Umbilical cord (tissue), 2 donors: ENCODE results near the gene SPINK4. TPM values are rescaled to one million over a fixed set of nuclear protein-coding genes. Genes with fewer than 3 reads are reported as not detected.
A peak's percentile ranks its signal among the peaks of the same experiment; 100 is the strongest.

ENCODE experiments used
- DNase-seq: peaks from one replicate; pipeline ENCODE4 v3.0.0-alpha.2; 2015; ENCODE audit warnings: low spot score
- total RNA-seq: library from RNA; depleted of rRNA; stranded (reverse); fragments of >200 nt; gene quantifications from one replicate; pipeline ENCODE4 v1.2.3, GENCODE V29; 2014; ENCODE audit warnings: low replicate concordance; ENCODE audit not compliant: insufficient read depth

Gene SPINK4
- total RNA-seq, 1 donor from 2014 or later, result not detected

DNA sequence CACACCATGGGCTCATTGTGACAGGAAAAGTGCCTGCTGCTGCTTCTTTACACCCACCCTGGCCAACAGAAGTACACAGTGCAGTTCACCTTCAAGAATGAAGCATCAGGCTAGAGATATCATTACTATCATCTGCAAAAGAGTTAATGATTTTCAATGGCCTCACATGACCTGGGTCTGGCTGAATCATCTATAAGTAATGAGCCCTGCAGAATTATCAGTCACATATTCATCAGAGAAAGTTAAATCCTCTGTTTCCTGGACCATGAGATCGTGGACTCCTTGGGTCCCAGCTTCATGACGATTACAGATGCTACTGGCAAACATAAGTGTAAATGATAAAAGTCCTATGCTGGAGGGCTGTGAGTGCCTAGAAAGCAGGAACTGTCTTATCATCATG, 16.3 kb downstream of the SPINK4 start:
- DNase-seq, result no peak

GRCh38 chr9:33257276-33257675, 17.3 kb downstream of the SPINK4 start:
- no peak for DNase-seq

GRCh38 chr9:33260372-33260771, 20.4 kb downstream of the SPINK4 start:
- DNase-seq, result no peak

GRCh38 chr9:33263131-33264002, 23.4 kb downstream of the SPINK4 start:
- DNase-seq, result no peak

DNA sequence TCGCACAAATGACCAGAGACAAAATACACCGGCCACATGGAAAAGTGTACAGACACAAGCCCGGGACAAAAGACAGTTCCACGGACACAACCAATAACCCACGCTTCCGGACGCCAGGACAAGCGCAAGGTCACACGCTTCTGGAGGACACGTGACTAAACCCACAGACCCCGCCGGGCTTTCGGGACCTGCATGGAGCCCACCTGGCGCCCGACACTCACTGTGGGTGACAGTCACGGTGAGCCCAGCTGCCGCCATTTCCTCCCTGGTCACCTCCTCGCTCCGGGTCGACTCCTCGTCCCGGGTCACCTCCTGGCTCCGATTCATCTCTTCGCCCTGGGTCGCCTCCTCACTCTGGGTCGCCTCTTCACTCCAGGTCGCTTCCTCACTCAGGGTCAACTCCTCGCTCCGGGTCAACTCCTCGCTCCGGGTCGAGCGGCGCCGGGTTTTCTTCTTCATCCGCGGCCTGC, 24.1 kb downstream of the SPINK4 start:
- DNase-seq, result no peak

DNA sequence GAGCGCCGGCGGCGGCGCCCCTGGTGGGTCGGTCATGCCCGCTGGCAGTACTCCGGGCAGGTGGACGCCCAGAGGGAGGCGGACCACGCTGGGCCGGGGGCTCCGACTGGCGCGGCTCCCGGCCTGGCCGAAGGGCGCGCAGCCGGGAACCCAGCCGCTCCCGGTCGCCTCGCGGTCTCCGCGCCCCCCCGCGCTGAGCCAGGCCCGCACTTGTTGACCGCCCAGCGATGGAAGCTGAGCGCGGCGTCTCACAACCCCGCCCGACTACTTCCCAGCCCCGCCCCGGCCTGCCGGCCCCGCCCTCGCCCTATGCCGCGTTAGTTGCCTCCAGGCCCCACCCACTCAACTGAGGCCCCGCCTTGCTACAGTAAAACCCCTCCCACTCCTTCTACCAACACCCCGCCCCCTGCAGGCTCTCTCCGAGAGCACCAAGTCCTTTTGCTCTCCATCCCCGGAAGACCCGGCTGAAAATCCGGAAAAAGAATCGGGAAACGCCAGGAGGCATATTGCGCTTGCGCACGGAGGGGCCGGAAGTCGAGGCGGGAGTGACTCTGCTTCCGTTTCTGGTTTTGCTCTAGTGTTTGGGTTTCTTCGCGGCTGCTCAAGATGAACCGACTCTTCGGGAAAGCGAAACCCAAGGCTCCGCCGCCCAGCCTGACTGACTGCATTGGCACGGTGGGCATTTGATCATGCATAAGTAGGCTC, 24.7 kb downstream of the SPINK4 start, which contains the start of the genes BAG1 and CHMP5:
Gene BAG1, minus strand, starts transcription at position 236 of the 705 bp plus-strand sequence.
Gene CHMP5, plus strand, starts transcription at position 577 of the 705 bp plus-strand sequence. Its CDS starts 30 bp downstream, at position 607.
- peak; percentile 100 for DNase-seq

GRCh38 chr9:33265211-33265865, 25.4 kb downstream of the SPINK4 start:
- DNase-seq, result peak; percentile 5

DNA sequence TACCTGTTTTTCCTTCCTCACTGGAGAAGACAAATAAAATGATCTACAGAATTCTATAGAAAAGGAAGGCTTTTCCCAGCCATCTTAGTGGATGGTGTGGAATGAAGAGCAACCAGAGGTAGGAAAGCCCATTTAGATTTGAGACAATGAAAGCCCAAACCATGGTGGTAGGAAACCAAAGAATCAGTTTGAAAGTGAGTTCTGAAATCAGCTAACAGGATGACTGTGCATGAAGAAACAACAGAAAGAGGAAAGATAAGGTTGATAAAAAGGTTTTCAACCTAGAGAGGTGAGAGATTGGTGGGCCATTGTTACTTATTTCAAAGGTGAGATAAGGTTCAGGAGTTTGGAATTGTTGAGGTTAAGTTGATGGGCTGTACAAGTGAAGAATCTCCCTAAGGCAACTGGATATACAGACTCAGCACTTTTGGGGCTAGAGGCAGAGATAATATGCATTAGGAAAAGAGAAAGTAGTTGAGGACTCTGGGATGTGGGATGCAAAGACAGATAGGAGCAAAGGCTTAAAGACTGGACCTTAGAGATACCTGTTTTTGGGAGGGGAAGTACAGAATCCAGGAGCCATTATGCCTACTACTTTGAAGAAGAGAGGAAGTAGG, 27.3 kb downstream of the SPINK4 start:
- no peak for DNase-seq

DNA sequence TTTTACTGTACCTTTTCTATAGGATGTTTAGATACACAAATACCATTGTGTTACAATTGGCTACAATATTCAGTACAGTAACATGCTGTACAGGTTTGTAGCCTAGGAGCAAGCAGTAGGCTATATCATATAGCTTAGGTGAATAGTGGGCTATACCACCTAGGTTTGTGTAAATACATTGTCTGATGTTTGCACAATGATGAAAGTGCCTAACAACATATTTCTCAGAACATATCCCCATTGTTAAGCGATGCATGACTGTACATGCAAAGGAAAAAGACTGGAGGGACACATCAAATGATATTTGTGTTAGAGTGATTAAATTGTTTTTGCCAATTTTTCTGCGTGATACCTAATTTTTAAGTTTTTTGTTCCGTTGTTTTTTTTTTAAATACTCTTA, 30.2 kb downstream of the SPINK4 start:
- DNase-seq, result no peak

GRCh38 chr9:33272061-33272460, 32.1 kb downstream of the SPINK4 start:
- DNase-seq, result no peak

- DNase-seq, result no peak
Observed at GRCh38 chr9:33273266-33273971, 33.5 kb downstream of the SPINK4 start.

GRCh38 chr9:33273972-33274328, 34.0 kb downstream of the SPINK4 start:
- no peak for DNase-seq

GRCh38 chr9:33277484-33277883, 37.5 kb downstream of the SPINK4 start:
- no peak for DNase-seq

- DNase-seq, result no peak
Observed at GRCh38 chr9:33285502-33285901, 45.5 kb downstream of the SPINK4 start.

DNA sequence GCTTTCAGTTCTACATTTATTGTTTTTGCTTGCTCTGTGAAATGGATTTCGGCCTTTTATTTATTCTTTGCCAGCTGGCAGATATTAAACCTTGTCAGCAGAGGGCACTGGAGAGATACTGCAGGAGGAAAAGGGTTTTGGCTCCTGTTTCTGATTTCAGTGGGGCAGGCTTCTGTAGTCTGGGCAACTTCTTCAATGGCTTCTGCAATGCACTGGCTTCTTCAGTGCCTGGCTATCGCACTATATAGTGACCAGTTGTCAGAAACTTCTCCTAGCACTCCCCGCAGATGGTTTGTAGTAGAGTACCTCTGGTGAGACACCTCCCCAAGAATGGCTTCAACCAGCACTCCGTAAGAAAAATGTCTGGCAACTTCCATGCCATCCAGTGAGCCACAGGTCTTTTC, 47.1 kb downstream of the SPINK4 start:
- DNase-seq, result peak; percentile 81

DNA sequence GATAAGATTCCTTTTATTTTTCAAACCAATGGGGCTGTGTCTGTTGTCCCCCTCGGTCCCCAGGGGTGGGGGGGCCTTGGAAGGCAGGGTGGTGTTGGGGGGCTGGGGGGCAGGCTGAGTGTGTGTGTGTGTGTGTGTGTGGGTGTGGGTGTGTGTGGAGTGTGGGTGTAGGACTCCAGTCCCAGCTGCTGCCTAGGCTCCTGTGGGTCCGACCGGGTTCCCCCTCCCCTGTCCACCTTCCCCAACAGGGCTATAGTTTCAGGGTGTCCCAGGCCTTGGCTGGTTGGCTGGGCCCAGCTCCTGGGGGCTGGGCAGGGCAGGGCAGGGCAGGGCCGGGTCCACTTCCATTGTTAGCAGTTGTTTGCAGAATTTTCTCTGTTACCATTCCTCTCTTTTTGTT, 48.3 kb downstream of the SPINK4 start:
- no peak for DNase-seq

DNA sequence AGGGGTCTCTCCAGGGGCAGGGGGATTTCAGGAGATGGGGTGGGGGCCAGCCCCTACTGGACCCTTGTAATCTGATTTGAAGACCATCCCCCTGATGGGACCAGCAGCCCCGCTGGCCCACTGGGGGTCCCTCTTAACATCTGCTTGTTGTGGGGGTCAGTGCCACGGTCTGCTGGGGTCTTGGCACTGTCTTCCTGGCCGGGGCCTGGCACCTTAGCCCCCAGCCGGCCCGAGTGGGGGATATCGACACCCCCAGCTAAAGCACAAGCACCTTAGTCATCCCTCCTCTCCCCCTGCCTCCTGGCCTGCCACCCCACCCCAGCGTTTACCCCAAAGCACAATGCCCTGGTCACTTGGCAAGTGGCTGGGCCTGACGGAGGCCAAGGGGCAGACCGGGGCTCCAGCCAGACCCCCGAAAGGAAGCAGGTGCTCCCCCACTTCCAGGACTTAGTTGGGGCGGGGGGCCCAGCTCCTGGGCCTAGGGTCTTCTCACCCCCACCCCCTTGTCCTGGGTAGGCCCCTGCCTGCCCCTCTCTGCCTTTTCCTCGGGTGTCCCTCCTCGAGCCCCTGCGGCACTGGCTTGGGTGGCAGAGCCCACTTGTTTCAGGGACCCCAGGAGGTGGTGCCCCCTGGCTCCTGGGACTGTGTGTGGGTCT, 49.0 kb downstream of the SPINK4 start:
- DNase-seq, result no peak

- DNase-seq, result no peak
Observed at GRCh38 chr9:33289496-33289895, 49.5 kb downstream of the SPINK4 start.

GRCh38 chr9:33289936-33290246, 49.9 kb downstream of the SPINK4 start:
- DNase-seq, result no peak

- DNase-seq, result peak; percentile 99
Observed at GRCh38 chr9:33290247-33291030, 50.5 kb downstream of the SPINK4 start, which contains the start of gene NFX1. TSS of gene NFX1 (plus strand) at chr9:33290516. CDS start at chr9:33290573, 57 bp downstream.
